ENCODE data around the gene FHL5. TPM values are rescaled to one million over a fixed set of nuclear protein-coding genes. Genes with fewer than 3 reads are reported as not detected.

FHL5 gene
- total RNA-seq, 1 donor from 2014 or later = 0.74 TPM

Small RNA genes within 50 kb of the gene (small RNA-seq; reads per million reads assigned to genes)
- not detected for gene RNU4-70P (ENCODE audit: low replicate concordance)

Other genes starting within 250 kb of the FHL5 start
- 13.8 TPM for gene UFL1, start 41.3 kb upstream of the FHL5 start, total RNA-seq

Measured in temporal lobe (tissue), 2 donors.